Measurements from ENCODE around the gene ZNF492. TPM values are rescaled to one million over a fixed set of nuclear protein-coding genes. Genes with fewer than 3 reads are reported as not detected.
"Not testable (repeated sequence)": the region's sequence is repeated elsewhere in the genome, so short reads cannot be mapped to it uniquely, and the experiment has no call there.

The ZNF492 gene
- total RNA-seq, 1 donor from 2014 or later, result 1.0 TPM

DNA sequence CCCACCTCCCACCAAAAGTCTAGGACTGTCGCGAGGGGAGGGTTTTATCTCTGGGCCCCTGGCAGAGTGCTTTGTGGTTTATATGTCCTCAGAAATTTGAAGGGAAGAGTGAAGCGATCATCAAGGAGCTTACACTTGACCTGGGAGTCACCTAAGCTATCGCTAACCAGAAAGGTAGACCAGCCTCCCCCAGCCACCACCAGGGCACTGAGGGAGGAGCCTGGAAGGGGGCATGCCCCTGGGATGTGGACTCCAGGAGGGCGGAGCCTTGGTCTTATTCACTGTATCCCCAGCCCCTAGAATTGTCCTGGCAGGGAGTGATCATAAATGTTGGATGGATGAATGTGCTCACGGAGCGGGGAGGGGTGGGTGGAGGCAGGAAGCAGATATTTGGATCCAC lies 16.9 kb upstream of the ZNF492 start:
- not testable (repeated sequence) for H3K4me3 ChIP-seq (ENCODE audit: low read length in 3 of 3); H3K27ac ChIP-seq (ENCODE audit: low read depth, low read length); H3K9me3 ChIP-seq (ENCODE audit: control insufficient read depth in 3 of 3, low read length in 3 of 3); H3K4me1 ChIP-seq (ENCODE audit: control insufficient read depth in 3 of 3, insufficient read depth in 3 of 3, low read length in 3 of 3); H3K9ac ChIP-seq (ENCODE audit: low read depth in 1 of 3, low read length in 3 of 3); H3K36me3 ChIP-seq (ENCODE audit: control insufficient read depth in 3 of 3, insufficient read depth in 3 of 3, low read length in 3 of 3)
- H3K27me3 ChIP-seq (ENCODE audit: control insufficient read depth in 3 of 3, insufficient read depth in 3 of 3, low read length in 3 of 3), result peaks cover 0 to 11% (median 3%) of the 10 kb centered on the region in 3 donors

- H3K9ac ChIP-seq (ENCODE audit: low read depth in 1 of 3, low read length in 3 of 3), result no peak overlapping the region
- H3K36me3 ChIP-seq (ENCODE audit: control insufficient read depth in 3 of 3, insufficient read depth in 3 of 3, low read length in 3 of 3), result no peaks in the 10 kb centered on the region
- H3K9me3 ChIP-seq (ENCODE audit: control insufficient read depth in 3 of 3, low read length in 3 of 3), result peaks cover 0 to 5% (median 3%) of the 10 kb centered on the region in 3 donors
- peaks cover 0 to 11% (median 3%) of the 10 kb centered on the region in 3 donors for H3K27me3 ChIP-seq (ENCODE audit: control insufficient read depth in 3 of 3, insufficient read depth in 3 of 3, low read length in 3 of 3)
- H3K27ac ChIP-seq (ENCODE audit: low read depth, low read length), result no peak overlapping the region
- H3K4me1 ChIP-seq (ENCODE audit: control insufficient read depth in 3 of 3, insufficient read depth in 3 of 3, low read length in 3 of 3), result no peaks in the 10 kb centered on the region
- H3K4me3 ChIP-seq (ENCODE audit: low read length in 3 of 3), result no peak overlapping the region
Observed at GRCh38 chr19:22617614-22618320, 16.4 kb upstream of the ZNF492 start.

DNA sequence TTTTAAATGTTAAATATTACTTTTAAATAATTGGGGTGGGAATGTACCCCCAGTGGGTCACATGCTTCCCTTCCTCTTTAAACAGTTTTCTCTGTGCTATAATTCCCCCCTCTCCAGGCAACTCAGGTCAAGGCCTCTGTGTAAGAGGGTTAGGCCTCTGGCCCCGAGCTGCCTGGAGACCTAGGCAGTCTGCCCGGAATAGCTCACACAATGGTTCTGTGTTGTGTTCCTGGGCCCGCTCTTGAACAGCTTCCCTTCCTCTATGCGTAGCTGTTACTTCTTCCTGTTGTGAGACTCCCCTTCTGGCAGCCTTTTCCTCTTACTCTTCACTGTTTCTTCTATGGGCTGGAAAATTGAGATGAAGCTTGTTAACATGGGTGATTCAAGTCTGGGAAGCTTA lies 14.8 kb upstream of the ZNF492 start:
- no peak overlapping the region for H3K27ac ChIP-seq (ENCODE audit: low read depth, low read length)
- no peak overlapping the region for H3K4me3 ChIP-seq (ENCODE audit: low read length in 3 of 3)
- H3K27me3 ChIP-seq (ENCODE audit: control insufficient read depth in 3 of 3, insufficient read depth in 3 of 3, low read length in 3 of 3), result peaks cover 0 to 19% (median 3%) of the 10 kb centered on the region in 3 donors
- H3K9ac ChIP-seq (ENCODE audit: low read depth in 1 of 3, low read length in 3 of 3), result no peak overlapping the region
- no peaks in the 10 kb centered on the region for H3K4me1 ChIP-seq (ENCODE audit: control insufficient read depth in 3 of 3, insufficient read depth in 3 of 3, low read length in 3 of 3)
- H3K36me3 ChIP-seq (ENCODE audit: control insufficient read depth in 3 of 3, insufficient read depth in 3 of 3, low read length in 3 of 3), result no peaks in the 10 kb centered on the region
- peaks cover 0 to 5% (median 3%) of the 10 kb centered on the region in 3 donors for H3K9me3 ChIP-seq (ENCODE audit: control insufficient read depth in 3 of 3, low read length in 3 of 3)

DNA sequence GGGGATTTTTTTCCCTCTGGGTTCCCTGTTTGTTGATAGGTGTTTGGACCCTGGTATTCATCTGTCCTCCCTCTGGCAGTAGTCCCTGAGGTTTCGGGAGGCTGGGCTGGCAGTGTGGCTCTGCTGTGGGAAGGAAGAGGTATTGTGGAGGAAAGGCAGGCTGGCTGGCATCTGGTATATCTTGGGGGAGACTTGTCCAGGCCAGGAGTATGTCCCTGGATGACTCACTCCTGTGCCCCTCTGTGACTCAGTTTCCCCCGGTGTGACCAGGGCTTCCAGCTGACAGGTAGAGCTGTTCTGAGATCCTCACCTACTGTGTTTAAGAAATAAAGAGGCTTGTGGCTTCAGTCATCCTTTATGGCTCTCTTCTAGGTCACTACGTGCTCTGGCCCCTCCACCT lies 14.2 kb upstream of the ZNF492 start:
- no peak overlapping the region for H3K27ac ChIP-seq (ENCODE audit: low read depth, low read length)
- no peak overlapping the region for H3K4me3 ChIP-seq (ENCODE audit: low read length in 3 of 3)
- H3K9ac ChIP-seq (ENCODE audit: low read depth in 1 of 3, low read length in 3 of 3), result no peak overlapping the region
- H3K36me3 ChIP-seq (ENCODE audit: control insufficient read depth in 3 of 3, insufficient read depth in 3 of 3, low read length in 3 of 3), result no peaks in the 10 kb centered on the region
- no peaks in the 10 kb centered on the region for H3K4me1 ChIP-seq (ENCODE audit: control insufficient read depth in 3 of 3, insufficient read depth in 3 of 3, low read length in 3 of 3)
- peaks cover 0 to 5% (median 3%) of the 10 kb centered on the region in 3 donors for H3K9me3 ChIP-seq (ENCODE audit: control insufficient read depth in 3 of 3, low read length in 3 of 3)
- peaks cover 0 to 19% (median 3%) of the 10 kb centered on the region in 3 donors for H3K27me3 ChIP-seq (ENCODE audit: control insufficient read depth in 3 of 3, insufficient read depth in 3 of 3, low read length in 3 of 3)

- Histone ChIP-seq H3K4me3 (ENCODE audit: low read length in 3 of 3) (no peak overlapping the region), H3K27me3 (ENCODE audit: control insufficient read depth in 3 of 3, insufficient read depth in 3 of 3, low read length in 3 of 3) (peaks cover 0 to 19% (median 3%) of the 10 kb centered on the region in 3 donors), H3K9ac (ENCODE audit: low read depth in 1 of 3, low read length in 3 of 3) (no peak overlapping the region), H3K27ac (ENCODE audit: low read depth, low read length) (no peak overlapping the region), H3K9me3 (ENCODE audit: control insufficient read depth in 3 of 3, low read length in 3 of 3) (peaks cover 0 to 5% (median 3%) of the 10 kb centered on the region in 3 donors), H3K4me1 (ENCODE audit: control insufficient read depth in 3 of 3, insufficient read depth in 3 of 3, low read length in 3 of 3) (no peaks in the 10 kb centered on the region), H3K36me3 (ENCODE audit: control insufficient read depth in 3 of 3, insufficient read depth in 3 of 3, low read length in 3 of 3) (no peaks in the 10 kb centered on the region)
Observed at GRCh38 chr19:22620401-22620800, 13.7 kb upstream of the ZNF492 start.

DNA sequence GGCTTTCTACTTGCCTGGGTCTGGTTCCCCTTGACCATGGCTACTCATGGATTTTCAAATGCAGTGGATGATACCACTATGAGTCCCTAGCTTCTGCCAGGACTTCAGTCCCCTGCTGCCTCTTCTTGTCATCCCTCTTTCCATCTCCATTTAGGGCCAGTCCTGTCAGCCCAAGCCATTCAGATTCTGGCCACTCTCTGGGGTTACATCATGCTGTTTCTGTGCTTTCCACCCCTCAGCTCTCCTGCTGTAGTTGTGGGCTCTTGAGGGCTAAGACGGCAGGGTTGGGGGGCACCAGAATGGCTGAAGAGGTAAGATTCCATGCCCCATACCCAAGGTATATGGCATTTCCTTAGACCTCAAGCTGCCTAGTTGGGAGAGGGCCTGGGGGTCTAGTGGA lies 13.2 kb upstream of the ZNF492 start:
- H3K27ac ChIP-seq (ENCODE audit: low read depth, low read length), result no peak overlapping the region
- H3K4me3 ChIP-seq (ENCODE audit: low read length in 3 of 3), result no peak overlapping the region
- no peaks in the 10 kb centered on the region for H3K4me1 ChIP-seq (ENCODE audit: control insufficient read depth in 3 of 3, insufficient read depth in 3 of 3, low read length in 3 of 3)
- H3K36me3 ChIP-seq (ENCODE audit: control insufficient read depth in 3 of 3, insufficient read depth in 3 of 3, low read length in 3 of 3), result no peaks in the 10 kb centered on the region
- peaks cover 0 to 19% (median 3%) of the 10 kb centered on the region in 3 donors for H3K27me3 ChIP-seq (ENCODE audit: control insufficient read depth in 3 of 3, insufficient read depth in 3 of 3, low read length in 3 of 3)
- H3K9me3 ChIP-seq (ENCODE audit: control insufficient read depth in 3 of 3, low read length in 3 of 3), result peaks cover 0 to 5% (median 3%) of the 10 kb centered on the region in 3 donors
- H3K9ac ChIP-seq (ENCODE audit: low read depth in 1 of 3, low read length in 3 of 3), result no peak overlapping the region

GRCh38 chr19:22622020-22622419 lies 12.1 kb upstream of the ZNF492 start:
- H3K27ac ChIP-seq (ENCODE audit: low read depth, low read length), result no peak overlapping the region
- H3K9ac ChIP-seq (ENCODE audit: low read depth in 1 of 3, low read length in 3 of 3), result no peak overlapping the region
- no peaks in the 10 kb centered on the region for H3K4me1 ChIP-seq (ENCODE audit: control insufficient read depth in 3 of 3, insufficient read depth in 3 of 3, low read length in 3 of 3)
- peaks cover 0 to 5% (median 3%) of the 10 kb centered on the region in 3 donors for H3K9me3 ChIP-seq (ENCODE audit: control insufficient read depth in 3 of 3, low read length in 3 of 3)
- peaks cover 0 to 13% (median 3%) of the 10 kb centered on the region in 3 donors for H3K27me3 ChIP-seq (ENCODE audit: control insufficient read depth in 3 of 3, insufficient read depth in 3 of 3, low read length in 3 of 3)
- H3K4me3 ChIP-seq (ENCODE audit: low read length in 3 of 3), result no peak overlapping the region
- H3K36me3 ChIP-seq (ENCODE audit: control insufficient read depth in 3 of 3, insufficient read depth in 3 of 3, low read length in 3 of 3), result no peaks in the 10 kb centered on the region

DNA sequence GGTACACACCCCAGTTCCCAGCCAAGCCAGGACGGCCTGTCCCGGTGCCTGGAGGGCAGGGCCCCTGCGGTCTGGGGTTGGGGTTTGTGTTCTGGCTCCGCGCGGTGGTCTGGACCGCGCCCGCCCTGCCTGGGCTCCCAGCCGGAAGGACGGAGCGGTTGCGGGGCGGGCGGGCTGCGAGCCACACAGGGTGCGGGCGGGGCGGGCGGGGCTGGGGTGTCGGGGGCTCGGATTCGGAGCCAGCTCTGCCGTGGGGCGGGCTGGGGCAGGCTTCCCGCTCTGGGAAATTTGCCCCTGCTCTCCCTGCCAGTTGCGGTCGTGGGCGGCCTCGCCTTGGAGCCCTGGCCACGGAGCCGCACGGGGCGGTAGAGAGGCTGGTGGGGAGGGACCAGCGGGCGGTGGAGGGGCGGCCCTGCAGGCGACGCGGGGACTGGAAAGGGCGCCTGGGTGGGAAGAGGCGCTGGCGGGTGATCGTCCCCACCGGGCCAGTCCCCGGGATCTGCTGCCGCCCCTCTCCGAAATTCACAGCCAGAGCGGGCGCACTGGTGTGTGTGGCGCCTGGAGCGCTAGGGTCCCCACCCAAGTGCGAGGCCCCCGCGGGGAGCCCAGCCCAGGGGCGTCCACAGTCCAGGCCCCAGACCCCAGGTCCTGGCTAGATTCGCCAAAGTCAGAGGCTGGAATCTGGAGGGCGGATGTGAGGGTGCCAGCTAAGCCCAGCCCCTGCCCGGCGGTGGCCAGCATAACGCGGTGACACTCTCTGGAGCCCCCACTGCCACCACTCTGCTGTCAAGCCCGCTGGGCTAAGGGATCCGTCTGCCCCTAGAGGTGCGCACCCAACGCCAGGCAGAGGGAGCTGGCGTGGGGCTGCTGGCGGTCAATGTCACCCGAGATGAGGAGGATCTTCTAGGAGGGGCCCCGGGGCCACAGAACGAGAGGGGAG lies 11.0 kb upstream of the ZNF492 start:
- no peaks in the 10 kb centered on the region for H3K4me1 ChIP-seq (ENCODE audit: control insufficient read depth in 3 of 3, insufficient read depth in 3 of 3, low read length in 3 of 3)
- H3K4me3 ChIP-seq (ENCODE audit: low read length in 3 of 3), result no peak overlapping the region
- peaks cover 0 to 13% (median 3%) of the 10 kb centered on the region in 3 donors for H3K27me3 ChIP-seq (ENCODE audit: control insufficient read depth in 3 of 3, insufficient read depth in 3 of 3, low read length in 3 of 3)
- no peak overlapping the region for H3K9ac ChIP-seq (ENCODE audit: low read depth in 1 of 3, low read length in 3 of 3)
- H3K27ac ChIP-seq (ENCODE audit: low read depth, low read length), result no peak overlapping the region
- H3K36me3 ChIP-seq (ENCODE audit: control insufficient read depth in 3 of 3, insufficient read depth in 3 of 3, low read length in 3 of 3), result no peaks in the 10 kb centered on the region
- peaks cover 0 to 5% (median 0%) of the 10 kb centered on the region in 3 donors for H3K9me3 ChIP-seq (ENCODE audit: control insufficient read depth in 3 of 3, low read length in 3 of 3)

GRCh38 chr19:22623841-22624221 lies 10.3 kb upstream of the ZNF492 start:
- H3K4me1 ChIP-seq (ENCODE audit: control insufficient read depth in 3 of 3, insufficient read depth in 3 of 3, low read length in 3 of 3), result no peaks in the 10 kb centered on the region
- no peaks in the 10 kb centered on the region for H3K36me3 ChIP-seq (ENCODE audit: control insufficient read depth in 3 of 3, insufficient read depth in 3 of 3, low read length in 3 of 3)
- H3K27me3 ChIP-seq (ENCODE audit: control insufficient read depth in 3 of 3, insufficient read depth in 3 of 3, low read length in 3 of 3), result peaks cover 0 to 13% (median 3%) of the 10 kb centered on the region in 3 donors
- no peak overlapping the region for H3K4me3 ChIP-seq (ENCODE audit: low read length in 3 of 3)
- peaks cover 0 to 5% (median 2%) of the 10 kb centered on the region in 3 donors for H3K9me3 ChIP-seq (ENCODE audit: control insufficient read depth in 3 of 3, low read length in 3 of 3)
- no peak overlapping the region for H3K27ac ChIP-seq (ENCODE audit: low read depth, low read length)
- no peak overlapping the region for H3K9ac ChIP-seq (ENCODE audit: low read depth in 1 of 3, low read length in 3 of 3)

Data from skeletal muscle tissue (tissue), 4 donors.